H1 (cell line): ENCODE data around the gene ABCA2. TPM values are rescaled to one million over a fixed set of nuclear protein-coding genes. Genes with fewer than 3 reads are reported as not detected.

ENCODE experiments used
- CTCF ChIA-PET: fragments of 300-600 bp; sonication (Branson Sonifier 250); formaldehyde crosslinking; loops from one replicate; lab custom pipeline; 2021; ENCODE audit not compliant: partially characterized antibody; lab: Charles Lee
- POLR2A ChIA-PET: fragments of 300-600 bp; sonication (Branson Sonifier 250); formaldehyde crosslinking; loops from one replicate; lab custom pipeline; 2021; ENCODE audit warnings: inconsistent platforms; ENCODE audit not compliant: partially characterized antibody; lab: Charles Lee
- DNase-seq, 2 experiments: peaks; one replicate each; pipeline versions ENCODE4 v3.0.0 to v3.0.0-alpha.2; 2010 to 2022; ENCODE audit warnings: low spot score in 2 of 2, low read depth in 1 of 2, mixed read lengths in 1 of 2
- FAIRE-seq: peaks from 2 replicates; lab custom pipeline; 2011; peaks lifted over from hg19 to GRCh38; lab: Jason Lieb, UNC
- H2AFZ ChIP-seq: 2 replicates; pipeline ENCODE4 v1.8.1; 2012; ENCODE audit warnings: low read length, inconsistent platforms
- H2AK5ac ChIP-seq: 2 replicates; pipeline ENCODE4 v1.6.1; 2013; ENCODE audit warnings: low read depth, low read length
- H2BK120ac ChIP-seq: replicated peaks from 2 replicates; pipeline ENCODE3; 2013; ENCODE audit warnings: low read depth, low read length, inconsistent platforms
- H2BK12ac ChIP-seq: 2 replicates; pipeline ENCODE4 v1.6.1; 2013; ENCODE audit warnings: low read depth, low read length
- H2BK15ac ChIP-seq: 2 replicates; pipeline ENCODE4 v1.6.1; 2013; ENCODE audit warnings: low read length
- H2BK20ac ChIP-seq: 2 replicates; pipeline ENCODE4 v1.6.1; 2013; ENCODE audit warnings: low read length
- H2BK5ac ChIP-seq: 2 replicates; pipeline ENCODE4 v1.6.1; 2013; ENCODE audit warnings: low read depth, low read length
- H3K14ac ChIP-seq: 2 replicates; pipeline ENCODE4 v1.6.1; 2013; ENCODE audit warnings: inconsistent platforms; ENCODE audit not compliant: insufficient read length
- H3K18ac ChIP-seq: 2 replicates; pipeline ENCODE4 v1.6.1; 2013; ENCODE audit warnings: low read length; ENCODE audit errors: extremely low read depth
- H3K23ac ChIP-seq: 2 replicates; pipeline ENCODE4 v1.6.1; 2013; ENCODE audit warnings: inconsistent platforms; ENCODE audit not compliant: insufficient read length
- H3K23me2 ChIP-seq: 2 replicates; pipeline ENCODE4 v1.6.1; 2013; ENCODE audit warnings: low read depth, low read length
- H3K27ac ChIP-seq: 2 replicates; pipeline ENCODE4 v1.6.1; 2011; ENCODE audit warnings: low read depth, low read length, inconsistent platforms
- H3K27me3 ChIP-seq, 4 experiments: replicated peaks in 1 of 4; 1 replicate in 1 of 4; 2 replicates in 3 of 4; pipeline versions ENCODE4 v1.6.1 to v1.8.1; 2011 to 2013; ENCODE audit warnings: low read length in 3 of 4, mild to moderate bottlenecking in 3 of 4, inconsistent platforms in 2 of 4, mixed read lengths in 2 of 4, moderate library complexity in 1 of 4; ENCODE audit not compliant: control insufficient read depth in 3 of 4, insufficient read depth in 3 of 4; ENCODE audit errors: extremely low read depth in 1 of 4
- H3K36me3 ChIP-seq, 4 experiments: 2 replicates each; pipeline versions ENCODE4 v1.6.1 to v1.8.1; 2011 to 2013; ENCODE audit warnings: mild to moderate bottlenecking in 4 of 4, low read length in 3 of 4, moderate library complexity in 2 of 4, control low read depth in 1 of 4, inconsistent platforms in 1 of 4; ENCODE audit not compliant: insufficient read depth in 4 of 4, control insufficient read depth in 2 of 4
- H3K4ac ChIP-seq: replicated peaks from 2 replicates; pipeline ENCODE3; 2013; ENCODE audit warnings: low read length, low read depth, mixed read lengths, inconsistent platforms; ENCODE audit not compliant: insufficient read length
- H3K4me1 ChIP-seq, 4 experiments: replicated peaks in 1 of 4; 1 replicate in 1 of 4; 2 replicates in 3 of 4; pipeline versions ENCODE4 v1.6.1 to v1.8.1; 2011 to 2013; ENCODE audit warnings: low read length in 3 of 4, inconsistent platforms in 2 of 4, mixed read lengths in 1 of 4; ENCODE audit not compliant: insufficient read depth in 4 of 4, control insufficient read depth in 3 of 4
- H3K4me2 ChIP-seq, 2 experiments: 2 replicates each; pipeline versions ENCODE4 v1.6.1 to v1.8.1; 2011 to 2013; ENCODE audit warnings: low read depth in 2 of 2, low read length in 2 of 2, control low read depth in 1 of 2, inconsistent platforms in 1 of 2, mild to moderate bottlenecking in 1 of 2; ENCODE audit not compliant: insufficient read depth in 1 of 2
- H3K4me3 ChIP-seq, 4 experiments: fragments of 200-600, 300-600 bp in 1 of 4; sonication (generic), shearing (Covaris generic), sonication (Bioruptor Twin) in 1 of 4; 2 replicates each; pipeline versions ENCODE4 v1.5.1 to v1.8.1; 2011 to 2016; ENCODE audit warnings: low read length in 4 of 4, low read depth in 3 of 4, control low read depth in 2 of 4, inconsistent platforms in 2 of 4, mild to moderate bottlenecking in 2 of 4, mixed read lengths in 1 of 4, moderate library complexity in 1 of 4; ENCODE audit not compliant: insufficient read depth in 2 of 4; ENCODE audit errors: extremely low read depth in 1 of 4
- H3K56ac ChIP-seq: replicated peaks from 2 replicates; pipeline ENCODE3; 2013; ENCODE audit warnings: low read depth, mild to moderate bottlenecking, mixed read lengths, low read length, inconsistent platforms; ENCODE audit not compliant: insufficient read length
- H3K79me1 ChIP-seq: 2 replicates; pipeline ENCODE4 v1.6.1; 2013; ENCODE audit warnings: low read depth, low read length, control low read depth
- H3K79me2 ChIP-seq, 2 experiments: 2 replicates each; pipeline versions ENCODE4 v1.6.1 to v1.8.1; 2012 to 2013; ENCODE audit warnings: low read length in 2 of 2, mild to moderate bottlenecking in 2 of 2, inconsistent platforms in 1 of 2; ENCODE audit not compliant: insufficient read depth in 2 of 2, control insufficient read depth in 1 of 2
- H3K9ac ChIP-seq, 4 experiments: replicated peaks in 1 of 4; 1 replicate in 1 of 4; 2 replicates in 3 of 4; pipeline versions ENCODE4 v1.6.1 to v1.8.1; 2011 to 2013; ENCODE audit warnings: low read depth in 3 of 4, low read length in 3 of 4, control low read depth in 2 of 4, mild to moderate bottlenecking in 2 of 4, moderate library complexity in 2 of 4, inconsistent platforms in 1 of 4; ENCODE audit errors: extremely low read depth in 1 of 4
- H3K9me3 ChIP-seq, 2 experiments: 2 replicates each; pipeline versions ENCODE4 v1.6.1 to v1.8.1; 2012 to 2013; ENCODE audit warnings: mild to moderate bottlenecking in 2 of 2, moderate library complexity in 2 of 2, control low read depth in 1 of 2, inconsistent platforms in 1 of 2, low read depth in 1 of 2, low read length in 1 of 2, mixed read lengths in 1 of 2; ENCODE audit not compliant: insufficient read depth in 2 of 2
- H4K20me1 ChIP-seq, 2 experiments: replicated peaks in 1 of 2; 2 replicates each; pipeline versions ENCODE3 to v1.8.1; 2011 to 2013; ENCODE audit warnings: inconsistent platforms in 2 of 2, low read length in 2 of 2, mild to moderate bottlenecking in 1 of 2; ENCODE audit not compliant: insufficient read depth in 2 of 2, control insufficient read depth in 1 of 2
- H4K5ac ChIP-seq: 2 replicates; pipeline ENCODE4 v1.6.1; 2013; ENCODE audit warnings: low read length, low read depth, mixed read lengths, inconsistent platforms; ENCODE audit not compliant: insufficient read length
- H4K8ac ChIP-seq: 2 replicates; pipeline ENCODE4 v1.8.0; 2013; ENCODE audit warnings: mild to moderate bottlenecking, moderate library complexity, low read length, inconsistent platforms; ENCODE audit not compliant: insufficient read depth; ENCODE audit errors: extremely low read depth
- H4K91ac ChIP-seq: replicated peaks from 2 replicates; pipeline ENCODE3; 2013; ENCODE audit warnings: low read length, mixed read lengths, inconsistent platforms; ENCODE audit not compliant: insufficient read length
- ASH2L ChIP-seq: fragments of 200-600, 300-600 bp; sonication (generic); IDR thresholded peaks from one replicate; pipeline ENCODE4 v1.7.1; 2017; ENCODE audit warnings: low read length
- BACH1 ChIP-seq: IDR thresholded peaks from 2 replicates; pipeline ENCODE4 v1.6.1; 2012; ENCODE audit warnings: low read length, improper control_type of control experiment
- CREB1 ChIP-seq: IDR thresholded peaks from 2 replicates; pipeline ENCODE4 v1.6.1; 2012; ENCODE audit warnings: inconsistent platforms
- EZH2 ChIP-seq: fragments of 200-600 bp; sonication (generic); IDR thresholded peaks from 2 replicates; pipeline ENCODE4 v1.7.1; 2012; ENCODE audit warnings: low read depth, mild to moderate bottlenecking, moderate library complexity, low read length, inconsistent platforms; ENCODE audit not compliant: severe bottlenecking
- PHF8 ChIP-seq: fragments of 200-600 bp; sonication (generic); conservative IDR thresholded peaks from 2 replicates; pipeline ENCODE4 v1.7.1; 2012; ENCODE audit warnings: low read depth, mild to moderate bottlenecking, inconsistent platforms, low read length, moderate library complexity
- SIN3A ChIP-seq, 2 experiments: IDR thresholded peaks in 1 of 2; conservative IDR thresholded peaks in 1 of 2; 2 replicates each; pipeline ENCODE4 v1.6.1; 2011 to 2012; ENCODE audit warnings: low read length in 2 of 2, improper control_type of control experiment in 1 of 2, low read depth in 1 of 2, mild to moderate bottlenecking in 1 of 2
- SP1 ChIP-seq: IDR thresholded peaks from 2 replicates; pipeline ENCODE4 v1.6.1; 2011; ENCODE audit warnings: low read depth, low read length
- TBP ChIP-seq: IDR thresholded peaks from 2 replicates; pipeline ENCODE4 v1.6.1; 2011; ENCODE audit warnings: low read depth, low read length, improper control_type of control experiment
- ZNF274 ChIP-seq: IDR thresholded peaks from 2 replicates; pipeline ENCODE4 v1.7.0; 2012; ENCODE audit warnings: low read length, borderline replicate concordance; ENCODE audit errors: extremely low read depth
- WGBS, 2 experiments: shearing (Covaris generic) in 1 of 2; methylation state at CpG; one replicate each; pipeline versions ENCODE4 v1.1.6 to v1.1.7; 2013 to 2015; ENCODE audit warnings: low lambda C conversion rate in 2 of 2, mixed read lengths in 2 of 2, inconsistent platforms in 1 of 2, low coverage in 1 of 2, missing lambda C conversion rate in 1 of 2; ENCODE audit not compliant: insufficient replicate concordance in 2 of 2, insufficient coverage in 1 of 2, insufficient read length in 1 of 2; ENCODE audit errors: extremely low coverage in 1 of 2, missing lambda C conversion rate in 1 of 2; 5-methylcytosine and 5-hydroxymethylcytosine counted together
- polyA plus RNA-seq, 7 experiments: library from polyadenylated mRNA; depleted of rRNA in 3 of 7; stranded (reverse) in 5 of 7; unstranded in 2 of 7; fragments of >200 nt in 5 of 7; fragments of 200-250 nt in 2 of 7; gene quantifications; 1 replicate in 5 of 7; 2 replicates in 1 of 7; 4 replicates in 1 of 7; pipeline versions ENCODE4 v1.2.1 to v1.2.3, GENCODE V29; 2011 to 2013; ENCODE audit warnings: missing spikeins in 2 of 7, mixed read lengths in 2 of 7
- total RNA-seq: library from RNA; stranded (reverse); fragmentation: NEBNext Ultra II Directional; extraction: Animal tissue kit (Norgen Biotek cat#: 25700); gene quantifications from 2 replicates; pipeline ENCODE4 v1.2.1, GENCODE V29; 2021
- TF ChIP-seq, protein P1 (sequence below): IDR thresholded peaks from 2 replicates; pipeline ENCODE4 v1.6.1; 2011; ENCODE audit warnings: low read depth, mild to moderate bottlenecking, low read length; ENCODE audit not compliant: insufficient read depth

Gene ABCA2
- total and polyA plus RNA-seq, 2 of the 8 experiments (the other 6 are each of a cell fraction or from before 2014, with no cell fraction given) = 12.5 to 14.3 TPM

- H4K8ac ChIP-seq = peak within 1 kb of the TSS; percentile 25; the same call in 1 of the 2 replicates
- no peak within 1 kb of the TSS for H2BK5ac ChIP-seq
- ChIA-PET CTCF (interaction anchor here (0.7 to 8.6 kb wide), 6 partner anchors 9 to 173 kb away, joined by 3 to 156 read pairs (median 4); partner anchors contain the start of genes RNF224 and SAPCD2), POLR2A (interaction anchor here (0.9 to 1.3 kb wide), 3 partner anchors 10 to 187 kb away, joined by 3 read pairs; partner anchors contain the start of gene TUBB4B)
- no peak within 1 kb of the TSS for H4K5ac ChIP-seq
- H3K18ac ChIP-seq = peak within 1 kb of the TSS; percentile 78
- H3K23me2 ChIP-seq = peaks cover 9% of the 10 kb centered on the region; the same call in 1 of the 2 replicates
- H3K9me3 ChIP-seq = no peaks in the 10 kb centered on the region
- H3K14ac ChIP-seq = no peak within 1 kb of the TSS
- no peak within 1 kb of the TSS for H4K91ac ChIP-seq
- H3K4me3 ChIP-seq = peak within 1 kb of the TSS; percentile 18 to 65 (median 31)
- no peaks in the 10 kb centered on the region for H3K36me3 ChIP-seq
- FAIRE-seq (no peak), DNase-seq (peak in 1 of 2 experiments; percentile 74)
- peak within 1 kb of the TSS; percentile 88; the same call in 1 of the 2 replicates for H2BK15ac ChIP-seq
- H2BK120ac ChIP-seq = no peak within 1 kb of the TSS
- H3K9ac ChIP-seq = no peak within 1 kb of the TSS
- no peak within 1 kb of the TSS for H3K23ac ChIP-seq
- H3K79me1 ChIP-seq = no peaks in the 10 kb centered on the region
- peak within 1 kb of the TSS; percentile 75; the same call in 1 of the 2 replicates for H2BK12ac ChIP-seq
- peaks cover 0 to 6% of the 10 kb centered on the region in 2 experiments for H4K20me1 ChIP-seq
- peak within 1 kb of the TSS; percentile 62 to 65 for H3K4me2 ChIP-seq
- 0 out of 2 replicates have a peak within 1 kb of the TSS, but pooled peaks have one; percentile 35 for H2AFZ ChIP-seq
- WGBS, 2 experiments = 34% methylated on average over 37 of the region's 90 CpGs; no CpG with 5 or more reads in 1 of the 2 experiments
- H3K56ac ChIP-seq = no peak within 1 kb of the TSS
- no peak within 1 kb of the TSS for H3K27ac ChIP-seq
- peaks cover 14 to 60% (median 47%) of the 10 kb centered on the region in 4 experiments for H3K27me3 ChIP-seq
- no peak within 1 kb of the TSS for H3K4ac ChIP-seq
- H2AK5ac ChIP-seq = peak within 1 kb of the TSS; percentile 75; the same call in 1 of the 2 replicates
- H3K4me1 ChIP-seq = peaks cover 0 to 18% (median 11%) of the 10 kb centered on the region in 4 experiments; a peak in 5 of 7 replicates
- H3K79me2 ChIP-seq = no peaks in the 10 kb centered on the region
- no peak within 1 kb of the TSS for H2BK20ac ChIP-seq
- TF ChIP-seq SP1 (no peak), SIN3A (conservative IDR thresholded peaks at IDR 0.05 in 1 of 2, IDR thresholded peaks at IDR 0.05 in 1 of 2; ENCODE audit: low read depth in 1 of 2, low read length in 2 of 2) (no peak), ZNF274 (no peak), EZH2 (peak; percentile 51), BACH1 (no peak), TBP (no peak), ASH2L (no peak), CREB1 (no peak), PHF8 (0 out of 2 replicates have a peak, but pooled peaks have one; percentile 20)
- TF ChIP-seq, protein P1, sequence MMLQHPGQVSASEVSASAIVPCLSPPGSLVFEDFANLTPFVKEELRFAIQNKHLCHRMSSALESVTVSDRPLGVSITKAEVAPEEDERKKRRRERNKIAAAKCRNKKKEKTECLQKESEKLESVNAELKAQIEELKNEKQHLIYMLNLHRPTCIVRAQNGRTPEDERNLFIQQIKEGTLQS = no peak
Observed at GRCh38 chr9:137053944-137054931, 26.2 kb upstream of the ABCA2 start, which contains the start of gene ENTPD2. Gene ENTPD2 (minus strand): TSS chr9:137054061. CDS start chr9:137053997, 64 bp downstream.
